ENCODE results near the gene GFRA3.

DNA sequence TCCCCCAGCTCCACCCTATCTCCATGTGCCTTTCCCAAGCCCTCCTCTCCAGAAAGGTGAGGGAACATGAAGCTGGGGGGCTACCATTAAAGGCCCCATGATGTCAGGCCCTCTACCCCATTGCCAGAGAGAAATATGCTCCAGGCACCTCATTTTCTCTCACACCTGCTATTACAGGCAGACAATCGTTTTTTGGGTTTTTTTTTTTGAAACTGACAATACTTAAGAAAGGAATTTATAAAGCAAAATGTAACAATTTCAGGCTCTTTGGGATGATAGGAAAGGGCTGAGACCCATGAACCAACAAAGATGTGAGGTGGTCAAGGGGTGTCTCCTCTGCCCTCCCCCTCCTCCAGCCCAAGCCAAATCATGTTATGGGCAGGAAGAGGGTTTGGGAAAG is 1.5 kb upstream of the GFRA3 start:
- TF ChIP-seq POLR2A (IDR thresholded peaks at IDR 0.05) = no peak
- TF ChIP-seq, protein P1, sequence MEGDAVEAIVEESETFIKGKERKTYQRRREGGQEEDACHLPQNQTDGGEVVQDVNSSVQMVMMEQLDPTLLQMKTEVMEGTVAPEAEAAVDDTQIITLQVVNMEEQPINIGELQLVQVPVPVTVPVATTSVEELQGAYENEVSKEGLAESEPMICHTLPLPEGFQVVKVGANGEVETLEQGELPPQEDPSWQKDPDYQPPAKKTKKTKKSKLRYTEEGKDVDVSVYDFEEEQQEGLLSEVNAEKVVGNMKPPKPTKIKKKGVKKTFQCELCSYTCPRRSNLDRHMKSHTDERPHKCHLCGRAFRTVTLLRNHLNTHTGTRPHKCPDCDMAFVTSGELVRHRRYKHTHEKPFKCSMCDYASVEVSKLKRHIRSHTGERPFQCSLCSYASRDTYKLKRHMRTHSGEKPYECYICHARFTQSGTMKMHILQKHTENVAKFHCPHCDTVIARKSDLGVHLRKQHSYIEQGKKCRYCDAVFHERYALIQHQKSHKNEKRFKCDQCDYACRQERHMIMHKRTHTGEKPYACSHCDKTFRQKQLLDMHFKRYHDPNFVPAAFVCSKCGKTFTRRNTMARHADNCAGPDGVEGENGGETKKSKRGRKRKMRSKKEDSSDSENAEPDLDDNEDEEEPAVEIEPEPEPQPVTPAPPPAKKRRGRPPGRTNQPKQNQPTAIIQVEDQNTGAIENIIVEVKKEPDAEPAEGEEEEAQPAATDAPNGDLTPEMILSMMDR (IDR thresholded peaks at IDR 0.05) = no peak

All from uterus (tissue), 2 donors.